Measurements from ENCODE around the gene DIPK1A.

DIPK1A gene

GRCh38 chr1:92970990-92971689 is 9.9 kb upstream of the DIPK1A start:
- no peak overlapping the region for H3K27ac ChIP-seq
- H3K4me3 ChIP-seq: no peak overlapping the region
- no peaks in the 10 kb centered on the region for H3K27me3 ChIP-seq
- H3K4me1 ChIP-seq: peaks cover 0 to 14% (median 4%) of the 10 kb centered on the region in 4 donors
- TF ChIP-seq CTCF (IDR thresholded peaks at IDR 0.05): no peak
- intact Hi-C loops (cut with DNase I; ENCODE audit: low total_unique reads): no loop called here
- no peaks in the 10 kb centered on the region for H3K36me3 ChIP-seq
- no peaks in the 10 kb centered on the region for H3K9me3 ChIP-seq
- DNase-seq: no peak

GRCh38 chr1:92969517-92969916 is 8.3 kb upstream of the DIPK1A start:
- no peak overlapping the region for H3K4me3 ChIP-seq
- TF ChIP-seq CTCF (IDR thresholded peaks at IDR 0.05): no peak
- no peaks in the 10 kb centered on the region for H3K27me3 ChIP-seq
- no peak overlapping the region for H3K27ac ChIP-seq
- no peaks in the 10 kb centered on the region for H3K36me3 ChIP-seq
- peaks cover 0 to 14% (median 4%) of the 10 kb centered on the region in 4 donors for H3K4me1 ChIP-seq
- intact Hi-C loops (cut with DNase I; ENCODE audit: low total_unique reads): loop anchor here (10.0 kb wide), 1 partner anchor 115 kb away; no protein-coding TSS in a partner anchor
- no peaks in the 10 kb centered on the region for H3K9me3 ChIP-seq
- no peak for DNase-seq

- intact Hi-C loops (cut with DNase I; ENCODE audit: low total_unique reads): loop anchor here (10.0 kb wide), 1 partner anchor 114 kb away; no protein-coding TSS in a partner anchor
- peak in 1 of 2 experiments; percentile 19 for TF ChIP-seq CTCF (IDR thresholded peaks at IDR 0.05)
- DNase-seq: no peak
These were observed 7.1 kb upstream of the DIPK1A start for GRCh38 chr1:92968138-92969032.

GRCh38 chr1:92964998-92965397 is 3.7 kb upstream of the DIPK1A start:
- Histone ChIP-seq H3K27me3 (no peaks in the 10 kb centered on the region), H3K36me3 (no peaks in the 10 kb centered on the region), H3K9me3 (no peaks in the 10 kb centered on the region), H3K4me3 (no peak overlapping the region), H3K4me1 (peaks cover 0 to 10% (median 0%) of the 10 kb centered on the region in 4 donors), H3K27ac (no peak overlapping the region)
- intact Hi-C loops (cut with DNase I; ENCODE audit: low total_unique reads): loop anchor here (10.0 kb wide), 1 partner anchor 110 kb away; no protein-coding TSS in a partner anchor
- no peak for TF ChIP-seq CTCF (IDR thresholded peaks at IDR 0.05)
- DNase-seq: no peak

More at GRCh38 chr1:92968138-92969032, 7.1 kb upstream of the DIPK1A start:
- H3K9me3 ChIP-seq: no peaks in the 10 kb centered on the region
- no peaks in the 10 kb centered on the region for H3K27me3 ChIP-seq
- H3K4me3 ChIP-seq: no peak overlapping the region
- no peak overlapping the region for H3K27ac ChIP-seq
- H3K4me1 ChIP-seq: peaks cover 0 to 11% (median 4%) of the 10 kb centered on the region in 4 donors
- H3K36me3 ChIP-seq: no peaks in the 10 kb centered on the region

- no peaks in the 10 kb centered on the region for H3K36me3 ChIP-seq
- no peak overlapping the region for H3K4me3 ChIP-seq
- TF ChIP-seq CTCF (IDR thresholded peaks at IDR 0.05): no peak
- no peak overlapping the region for H3K27ac ChIP-seq
- H3K9me3 ChIP-seq: no peaks in the 10 kb centered on the region
- H3K27me3 ChIP-seq: no peaks in the 10 kb centered on the region
- intact Hi-C loops (cut with DNase I; ENCODE audit: low total_unique reads): loop anchor here (10.0 kb wide), 1 partner anchor 110 kb away; no protein-coding TSS in a partner anchor
- DNase-seq: no peak
- H3K4me1 ChIP-seq: peaks cover 0 to 10% (median 0%) of the 10 kb centered on the region in 4 donors
These were observed 3.1 kb upstream of the DIPK1A start for GRCh38 chr1:92964316-92964715.

Measured in tibial artery (tissue), 4 donors.